Measurements from ENCODE around the gene SLC1A7. TPM values are rescaled to one million over a fixed set of nuclear protein-coding genes. Genes with fewer than 3 reads are reported as not detected.

The SLC1A7 gene
- total and polyA plus RNA-seq, 5 experiments from 2014 or later: not detected

GRCh38 chr1:53088616-53089300, 53.7 kb downstream of the SLC1A7 start:
- DNase-seq (no peak), ATAC-seq (no peak)
- Mint-ChIP-seq H3K4me3 (no peak overlapping the region), H3K4me1 (peaks cover 0 to 4% (median 1%) of the 10 kb centered on the region in 4 donors), H3K9me3 (no peaks in the 10 kb centered on the region), H3K27me3 (peaks cover 0 to 1% (median 0%) of the 10 kb centered on the region in 5 donors), H3K36me3 (no peaks in the 10 kb centered on the region), H3K27ac (no peak overlapping the region)
- POLR2A ChIA-PET: no interaction called here

GRCh38 chr1:53087332-53088285, 54.8 kb downstream of the SLC1A7 start:
- Mint-ChIP-seq H3K27ac (no peak overlapping the region), H3K4me1 (peaks cover 0 to 10% (median 3%) of the 10 kb centered on the region in 4 donors), H3K27me3 (no peaks in the 10 kb centered on the region), H3K9me3 (no peaks in the 10 kb centered on the region), H3K36me3 (no peaks in the 10 kb centered on the region), H3K4me3 (no peak overlapping the region)
- DNase-seq (no peak), ATAC-seq (no peak)
- POLR2A ChIA-PET: no interaction called here

- ATAC-seq (no peak), DNase-seq (no peak)
- no peaks in the 10 kb centered on the region for H3K27me3 Mint-ChIP-seq
- H3K4me3 Mint-ChIP-seq: no peak overlapping the region
- H3K36me3 Mint-ChIP-seq: no peaks in the 10 kb centered on the region
- POLR2A ChIA-PET: no interaction called here
- H3K9me3 Mint-ChIP-seq: no peaks in the 10 kb centered on the region
- peaks cover 0 to 10% (median 3%) of the 10 kb centered on the region in 4 donors for H3K4me1 Mint-ChIP-seq
- H3K27ac Mint-ChIP-seq: no peak overlapping the region
Observed at GRCh38 chr1:53086491-53087070, 55.9 kb downstream of the SLC1A7 start.

GRCh38 chr1:53085405-53085804, 57.0 kb downstream of the SLC1A7 start:
- Mint-ChIP-seq H3K27ac (peak overlapping the region in 1 of 10 donors; percentile 57), H3K9me3 (no peaks in the 10 kb centered on the region), H3K27me3 (no peaks in the 10 kb centered on the region), H3K4me1 (peaks cover 0 to 10% (median 3%) of the 10 kb centered on the region in 4 donors), H3K4me3 (no peak overlapping the region), H3K36me3 (no peaks in the 10 kb centered on the region)
- ATAC-seq: no peak
- no peak for DNase-seq
- POLR2A ChIA-PET: no interaction called here

- ATAC-seq (no peak), DNase-seq (no peak)
- no peaks in the 10 kb centered on the region for H3K36me3 Mint-ChIP-seq
- H3K4me1 Mint-ChIP-seq: peaks cover 0 to 10% (median 3%) of the 10 kb centered on the region in 4 donors
- H3K27ac Mint-ChIP-seq: peak overlapping the region in 2 of 10 donors; percentile 70 to 82
- POLR2A ChIA-PET: no interaction called here
- H3K9me3 Mint-ChIP-seq: no peaks in the 10 kb centered on the region
- H3K27me3 Mint-ChIP-seq: no peaks in the 10 kb centered on the region
- H3K4me3 Mint-ChIP-seq: peak overlapping the region in 2 of 10 donors; percentile 47 to 70
Observed at GRCh38 chr1:53084589-53084971, 57.9 kb downstream of the SLC1A7 start.

- no peaks in the 10 kb centered on the region for H3K27me3 Mint-ChIP-seq
- no peaks in the 10 kb centered on the region for H3K36me3 Mint-ChIP-seq
- ATAC-seq: no peak
- peaks cover 0 to 10% (median 3%) of the 10 kb centered on the region in 4 donors for H3K4me1 Mint-ChIP-seq
- POLR2A ChIA-PET: no interaction called here
- H3K27ac Mint-ChIP-seq: peak overlapping the region in 2 of 10 donors; percentile 58 to 82
- H3K9me3 Mint-ChIP-seq: no peaks in the 10 kb centered on the region
- DNase-seq: no peak
- H3K4me3 Mint-ChIP-seq: peak overlapping the region in 1 of 10 donors; percentile 70
Observed at GRCh38 chr1:53083636-53084588, 58.5 kb downstream of the SLC1A7 start.

- POLR2A ChIA-PET: no interaction called here
- DNase-seq (peak in 1 of 10 donors; percentile 28), ATAC-seq (no peak)
- Mint-ChIP-seq H3K36me3 (no peaks in the 10 kb centered on the region), H3K27ac (peak overlapping the region in 1 of 10 donors; percentile 58), H3K27me3 (no peaks in the 10 kb centered on the region), H3K9me3 (no peaks in the 10 kb centered on the region), H3K4me1 (peaks cover 0 to 10% (median 3%) of the 10 kb centered on the region in 4 donors), H3K4me3 (no peak overlapping the region)
Observed at GRCh38 chr1:53082826-53083455, 59.5 kb downstream of the SLC1A7 start.

- POLR2A ChIA-PET: no interaction called here
- Mint-ChIP-seq H3K9me3 (no peaks in the 10 kb centered on the region), H3K4me3 (no peak overlapping the region), H3K4me1 (peaks cover 0 to 10% (median 3%) of the 10 kb centered on the region in 4 donors), H3K36me3 (no peaks in the 10 kb centered on the region), H3K27me3 (no peaks in the 10 kb centered on the region), H3K27ac (peak overlapping the region in 2 of 10 donors; percentile 7 to 71)
- DNase-seq (peak in 1 of 10 donors; percentile 57), ATAC-seq (no peak)
Observed at GRCh38 chr1:53081384-53082066, 60.9 kb downstream of the SLC1A7 start.

- H3K36me3 Mint-ChIP-seq: no peaks in the 10 kb centered on the region
Observed at GRCh38 chr1:53080769-53081168, 61.7 kb downstream of the SLC1A7 start.

GRCh38 chr1:53080041-53080440, 62.4 kb downstream of the SLC1A7 start:
- no peaks in the 10 kb centered on the region for H3K36me3 Mint-ChIP-seq
- peaks cover 0 to 10% (median 3%) of the 10 kb centered on the region in 4 donors for H3K4me1 Mint-ChIP-seq
- DNase-seq (peak in 1 of 10 donors; percentile 9), ATAC-seq (no peak)
- H3K9me3 Mint-ChIP-seq: no peaks in the 10 kb centered on the region
- no peak overlapping the region for H3K27ac Mint-ChIP-seq
- POLR2A ChIA-PET: no interaction called here
- H3K4me3 Mint-ChIP-seq: no peak overlapping the region
- H3K27me3 Mint-ChIP-seq: no peaks in the 10 kb centered on the region

More at GRCh38 chr1:53080769-53081168, 61.7 kb downstream of the SLC1A7 start:
- Mint-ChIP-seq H3K4me3 (no peak overlapping the region), H3K9me3 (no peaks in the 10 kb centered on the region), H3K27ac (no peak overlapping the region), H3K27me3 (no peaks in the 10 kb centered on the region), H3K4me1 (peaks cover 0 to 10% (median 3%) of the 10 kb centered on the region in 4 donors)
- DNase-seq: peak in 1 of 10 donors; percentile 60
- no peak for ATAC-seq
- POLR2A ChIA-PET: no interaction called here

GRCh38 chr1:53079251-53079650, 63.2 kb downstream of the SLC1A7 start:
- POLR2A ChIA-PET: no interaction called here
- Mint-ChIP-seq H3K4me1 (peaks cover 0 to 6% (median 2%) of the 10 kb centered on the region in 4 donors), H3K27me3 (no peaks in the 10 kb centered on the region), H3K4me3 (no peak overlapping the region), H3K9me3 (no peaks in the 10 kb centered on the region), H3K27ac (peak overlapping the region in 1 of 10 donors; percentile 88), H3K36me3 (no peaks in the 10 kb centered on the region)
- ATAC-seq: no peak
- peak in 1 of 10 donors; percentile 35 for DNase-seq

Measured in naive thymus-derived CD8-positive, alpha-beta T cell (primary cell).